Neuron (in vitro differentiated cells): Measurements from ENCODE around the gene COQ8A.
"Not testable (repeated sequence)": the region's sequence is repeated elsewhere in the genome, so short reads cannot be mapped to it uniquely, and the experiment has no call there.

Experiments used
- H2AFZ ChIP-seq: one replicate; pipeline ENCODE4 v1.6.1; 2013; ENCODE audit warnings: low read depth, mild to moderate bottlenecking, inconsistent platforms, low read length, moderate library complexity
- H3K27me3 ChIP-seq: one replicate; pipeline ENCODE4 v1.6.1; 2013; ENCODE audit warnings: low read length; ENCODE audit not compliant: insufficient read depth
- H3K36me3 ChIP-seq: one replicate; pipeline ENCODE4 v1.6.1; 2013; ENCODE audit warnings: low read length; ENCODE audit not compliant: insufficient read depth
- H3K4me1 ChIP-seq: one replicate; pipeline ENCODE4 v1.6.1; 2013; ENCODE audit warnings: low read length; ENCODE audit not compliant: insufficient read depth
- H3K4me3 ChIP-seq: 2 replicates; pipeline ENCODE4 v1.5.1; 2013; ENCODE audit warnings: mild to moderate bottlenecking, low read length, moderate library complexity
- H3K9me3 ChIP-seq: one replicate; pipeline ENCODE4 v1.6.1; 2013; ENCODE audit warnings: low read length

Gene COQ8A

GRCh38 chr1:226904772-226905171, 35.3 kb upstream of the COQ8A start:
- H3K27me3 ChIP-seq, result no peaks in the 10 kb centered on the region
- H3K4me3 ChIP-seq, result no peak overlapping the region
- H3K4me1 ChIP-seq, result no peaks in the 10 kb centered on the region
- H3K36me3 ChIP-seq, result peaks cover 3% of the 10 kb centered on the region
- no peaks in the 10 kb centered on the region for H3K9me3 ChIP-seq
- no peak overlapping the region for H2AFZ ChIP-seq

GRCh38 chr1:226908419-226908818, 31.7 kb upstream of the COQ8A start:
- no peak overlapping the region for H2AFZ ChIP-seq

GRCh38 chr1:226908913-226909312, 31.2 kb upstream of the COQ8A start:
- Histone ChIP-seq H3K27me3 (no peaks in the 10 kb centered on the region), H3K9me3 (no peaks in the 10 kb centered on the region), H3K4me1 (no peaks in the 10 kb centered on the region), H2AFZ (no peak overlapping the region), H3K36me3 (no peaks in the 10 kb centered on the region), H3K4me3 (no peak overlapping the region)

More at GRCh38 chr1:226908419-226908818, 31.7 kb upstream of the COQ8A start:
- Histone ChIP-seq H3K4me1 (no peaks in the 10 kb centered on the region), H3K9me3 (no peaks in the 10 kb centered on the region), H3K4me3 (no peak overlapping the region), H3K27me3 (no peaks in the 10 kb centered on the region), H3K36me3 (no peaks in the 10 kb centered on the region)

GRCh38 chr1:226912587-226913176, 27.4 kb upstream of the COQ8A start:
- H3K9me3 ChIP-seq, result no peaks in the 10 kb centered on the region
- H3K27me3 ChIP-seq, result no peaks in the 10 kb centered on the region
- no peak overlapping the region for H2AFZ ChIP-seq
- H3K4me1 ChIP-seq, result no peaks in the 10 kb centered on the region
- H3K36me3 ChIP-seq, result no peaks in the 10 kb centered on the region
- H3K4me3 ChIP-seq, result no peak overlapping the region

- Histone ChIP-seq H3K9me3 (no peaks in the 10 kb centered on the region), H3K36me3 (no peaks in the 10 kb centered on the region), H3K4me1 (no peaks in the 10 kb centered on the region), H2AFZ (no peak overlapping the region), H3K4me3 (no peak overlapping the region), H3K27me3 (no peaks in the 10 kb centered on the region)
Measured at GRCh38 chr1:226915672-226915995, 24.5 kb upstream of the COQ8A start.

- Histone ChIP-seq H3K4me3 (no peak overlapping the region), H3K27me3 (no peaks in the 10 kb centered on the region), H3K9me3 (no peaks in the 10 kb centered on the region), H2AFZ (no peak overlapping the region), H3K36me3 (no peaks in the 10 kb centered on the region), H3K4me1 (no peaks in the 10 kb centered on the region)
Measured at GRCh38 chr1:226916497-226916896, 23.6 kb upstream of the COQ8A start.

GRCh38 chr1:226919587-226919986, 20.5 kb upstream of the COQ8A start:
- H3K36me3 ChIP-seq, result no peaks in the 10 kb centered on the region
- no peaks in the 10 kb centered on the region for H3K27me3 ChIP-seq
- no peaks in the 10 kb centered on the region for H3K4me1 ChIP-seq
- H3K9me3 ChIP-seq, result no peaks in the 10 kb centered on the region
- H3K4me3 ChIP-seq, result no peak overlapping the region
- H2AFZ ChIP-seq, result no peak overlapping the region

GRCh38 chr1:226919995-226920394, 20.1 kb upstream of the COQ8A start:
- H3K4me3 ChIP-seq, result no peak overlapping the region
- H3K9me3 ChIP-seq, result no peaks in the 10 kb centered on the region
- no peaks in the 10 kb centered on the region for H3K36me3 ChIP-seq
- H2AFZ ChIP-seq, result no peak overlapping the region
- no peaks in the 10 kb centered on the region for H3K4me1 ChIP-seq
- no peaks in the 10 kb centered on the region for H3K27me3 ChIP-seq

- H3K4me3 ChIP-seq, result no peak overlapping the region
- no peaks in the 10 kb centered on the region for H3K36me3 ChIP-seq
- H3K4me1 ChIP-seq, result no peaks in the 10 kb centered on the region
- no peak overlapping the region for H2AFZ ChIP-seq
- H3K9me3 ChIP-seq, result no peaks in the 10 kb centered on the region
- no peaks in the 10 kb centered on the region for H3K27me3 ChIP-seq
Measured at GRCh38 chr1:226920446-226920894, 19.6 kb upstream of the COQ8A start.

- H2AFZ ChIP-seq, result no peak overlapping the region
- H3K4me1 ChIP-seq, result no peaks in the 10 kb centered on the region
- H3K27me3 ChIP-seq, result no peaks in the 10 kb centered on the region
- no peaks in the 10 kb centered on the region for H3K36me3 ChIP-seq
- H3K4me3 ChIP-seq, result no peak overlapping the region
- no peaks in the 10 kb centered on the region for H3K9me3 ChIP-seq
Measured at GRCh38 chr1:226921504-226921903, 18.6 kb upstream of the COQ8A start.

GRCh38 chr1:226929260-226930111, 10.6 kb upstream of the COQ8A start:
- H3K4me1 ChIP-seq, H3K27me3 ChIP-seq, H3K9me3 ChIP-seq, H3K4me3 ChIP-seq, H3K36me3 ChIP-seq, H2AFZ ChIP-seq: not testable (repeated sequence)

GRCh38 chr1:226934483-226935237, 5.4 kb upstream of the COQ8A start:
- Histone ChIP-seq H3K4me3 (no peak overlapping the region), H3K9me3 (peaks cover 2% of the 10 kb centered on the region), H2AFZ (no peak overlapping the region)

More at GRCh38 chr1:226934483-226935237, 5.4 kb upstream of the COQ8A start:
- no peaks in the 10 kb centered on the region for H3K36me3 ChIP-seq
- no peaks in the 10 kb centered on the region for H3K27me3 ChIP-seq
- no peaks in the 10 kb centered on the region for H3K4me1 ChIP-seq
